Measurements from ENCODE around the gene CDH26. TPM values are rescaled to one million over a fixed set of nuclear protein-coding genes. Genes with fewer than 3 reads are reported as not detected.

Gene CDH26
- total and polyA plus RNA-seq, 10 of the 15 experiments (the other 5 are each of a cell fraction or from before 2014, with no cell fraction given) = 0.03 to 0.19 (median 0.08) TPM; not detected in 4

DNA sequence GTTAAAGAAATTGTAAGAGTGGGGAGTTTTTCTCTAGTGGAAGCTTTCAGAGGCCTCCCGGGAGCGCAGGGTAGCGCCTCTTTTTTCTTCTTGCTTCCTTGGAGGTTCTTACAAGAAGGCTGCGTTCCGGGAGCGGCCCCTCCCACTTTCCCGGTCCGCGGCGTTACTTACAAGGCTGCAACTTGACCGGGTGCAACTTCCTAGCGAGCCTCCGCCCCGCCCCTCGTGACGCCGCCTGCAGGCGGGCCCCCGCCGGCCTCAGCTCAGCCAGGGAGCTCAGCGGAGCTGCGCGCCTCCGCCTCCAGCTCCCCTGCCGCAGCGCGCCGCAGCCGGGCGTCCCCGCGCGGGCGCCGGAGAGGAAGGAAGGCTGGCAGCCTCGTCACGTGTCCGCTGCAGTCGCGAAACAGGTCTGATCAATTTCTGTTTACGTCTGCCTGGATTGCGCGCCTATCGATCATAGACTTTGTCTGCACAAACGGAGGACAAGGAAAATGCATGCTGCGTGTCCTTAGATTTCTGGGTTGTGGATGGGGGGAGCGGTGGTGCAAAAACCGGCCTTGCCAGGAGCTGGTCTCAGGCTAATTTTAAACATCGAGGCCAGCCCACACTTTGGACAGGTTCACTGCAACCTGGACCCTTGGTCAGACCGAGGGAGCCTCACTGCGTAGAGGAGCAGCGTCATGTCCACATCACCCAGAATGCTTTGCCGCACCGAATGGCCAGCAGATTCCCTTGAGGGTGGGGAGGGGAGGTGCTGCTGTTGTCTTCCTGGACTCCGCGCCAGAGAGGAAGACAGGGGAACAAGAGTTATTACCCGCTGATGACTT is 17.9 kb upstream of the CDH26 start, which contains the start of the genes FAM217B and PPP1R3D (continued):
- TF ChIP-seq ATF7 (IDR thresholded peaks at IDR 0.05; ENCODE audit: low read depth) = peak; percentile 29
- peak in 1 of 2 experiments; percentile 31; a peak in 1 of 4 replicates for TF ChIP-seq EP300 (IDR thresholded peaks at IDR 0.05; ENCODE audit: borderline replicate concordance in 1 of 2, control insufficient read depth in 1 of 2, low read depth in 2 of 2, low read length in 2 of 2)
- peak; percentile 63; the same call in 1 of the 2 replicates for TF ChIP-seq FOXK2 (IDR thresholded peaks at IDR 0.05)
- peak; percentile 86 for TF ChIP-seq PML (IDR thresholded peaks at IDR 0.05; ENCODE audit: low read length)
- 0 out of 2 replicates have a peak, but pooled peaks have one; percentile 33 for TF ChIP-seq SIN3A (IDR thresholded peaks at IDR 0.05; ENCODE audit: low read depth, low read length)
- TF ChIP-seq SPI1 (IDR thresholded peaks at IDR 0.05; ENCODE audit: borderline replicate concordance, insufficient read depth, low read depth, low read length) = peak; percentile 17; the same call in 1 of the 2 replicates
- TF ChIP-seq GATAD2B (conservative IDR thresholded peaks at IDR 0.05; ENCODE audit: low read depth) = peak; percentile 61; the same call in 1 of the 2 replicates
- TF ChIP-seq RAD51 (IDR thresholded peaks at IDR 0.05) = peak; percentile 80; the same call in 1 of the 2 replicates
- TF ChIP-seq, protein P1, sequence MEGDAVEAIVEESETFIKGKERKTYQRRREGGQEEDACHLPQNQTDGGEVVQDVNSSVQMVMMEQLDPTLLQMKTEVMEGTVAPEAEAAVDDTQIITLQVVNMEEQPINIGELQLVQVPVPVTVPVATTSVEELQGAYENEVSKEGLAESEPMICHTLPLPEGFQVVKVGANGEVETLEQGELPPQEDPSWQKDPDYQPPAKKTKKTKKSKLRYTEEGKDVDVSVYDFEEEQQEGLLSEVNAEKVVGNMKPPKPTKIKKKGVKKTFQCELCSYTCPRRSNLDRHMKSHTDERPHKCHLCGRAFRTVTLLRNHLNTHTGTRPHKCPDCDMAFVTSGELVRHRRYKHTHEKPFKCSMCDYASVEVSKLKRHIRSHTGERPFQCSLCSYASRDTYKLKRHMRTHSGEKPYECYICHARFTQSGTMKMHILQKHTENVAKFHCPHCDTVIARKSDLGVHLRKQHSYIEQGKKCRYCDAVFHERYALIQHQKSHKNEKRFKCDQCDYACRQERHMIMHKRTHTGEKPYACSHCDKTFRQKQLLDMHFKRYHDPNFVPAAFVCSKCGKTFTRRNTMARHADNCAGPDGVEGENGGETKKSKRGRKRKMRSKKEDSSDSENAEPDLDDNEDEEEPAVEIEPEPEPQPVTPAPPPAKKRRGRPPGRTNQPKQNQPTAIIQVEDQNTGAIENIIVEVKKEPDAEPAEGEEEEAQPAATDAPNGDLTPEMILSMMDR (IDR thresholded peaks at IDR 0.05 in 2 of 3, conservative IDR thresholded peaks at IDR 0.05 in 1 of 3; ENCODE audit: control insufficient read depth in 2 of 3, extremely low read depth in 1 of 3, insufficient read depth in 1 of 3, low read depth in 3 of 3, low read length in 3 of 3) = 0 out of 6 replicates have a peak, but pooled peaks of 1 of the 3 experiments have one; percentile 5
- TF ChIP-seq, protein P2, sequence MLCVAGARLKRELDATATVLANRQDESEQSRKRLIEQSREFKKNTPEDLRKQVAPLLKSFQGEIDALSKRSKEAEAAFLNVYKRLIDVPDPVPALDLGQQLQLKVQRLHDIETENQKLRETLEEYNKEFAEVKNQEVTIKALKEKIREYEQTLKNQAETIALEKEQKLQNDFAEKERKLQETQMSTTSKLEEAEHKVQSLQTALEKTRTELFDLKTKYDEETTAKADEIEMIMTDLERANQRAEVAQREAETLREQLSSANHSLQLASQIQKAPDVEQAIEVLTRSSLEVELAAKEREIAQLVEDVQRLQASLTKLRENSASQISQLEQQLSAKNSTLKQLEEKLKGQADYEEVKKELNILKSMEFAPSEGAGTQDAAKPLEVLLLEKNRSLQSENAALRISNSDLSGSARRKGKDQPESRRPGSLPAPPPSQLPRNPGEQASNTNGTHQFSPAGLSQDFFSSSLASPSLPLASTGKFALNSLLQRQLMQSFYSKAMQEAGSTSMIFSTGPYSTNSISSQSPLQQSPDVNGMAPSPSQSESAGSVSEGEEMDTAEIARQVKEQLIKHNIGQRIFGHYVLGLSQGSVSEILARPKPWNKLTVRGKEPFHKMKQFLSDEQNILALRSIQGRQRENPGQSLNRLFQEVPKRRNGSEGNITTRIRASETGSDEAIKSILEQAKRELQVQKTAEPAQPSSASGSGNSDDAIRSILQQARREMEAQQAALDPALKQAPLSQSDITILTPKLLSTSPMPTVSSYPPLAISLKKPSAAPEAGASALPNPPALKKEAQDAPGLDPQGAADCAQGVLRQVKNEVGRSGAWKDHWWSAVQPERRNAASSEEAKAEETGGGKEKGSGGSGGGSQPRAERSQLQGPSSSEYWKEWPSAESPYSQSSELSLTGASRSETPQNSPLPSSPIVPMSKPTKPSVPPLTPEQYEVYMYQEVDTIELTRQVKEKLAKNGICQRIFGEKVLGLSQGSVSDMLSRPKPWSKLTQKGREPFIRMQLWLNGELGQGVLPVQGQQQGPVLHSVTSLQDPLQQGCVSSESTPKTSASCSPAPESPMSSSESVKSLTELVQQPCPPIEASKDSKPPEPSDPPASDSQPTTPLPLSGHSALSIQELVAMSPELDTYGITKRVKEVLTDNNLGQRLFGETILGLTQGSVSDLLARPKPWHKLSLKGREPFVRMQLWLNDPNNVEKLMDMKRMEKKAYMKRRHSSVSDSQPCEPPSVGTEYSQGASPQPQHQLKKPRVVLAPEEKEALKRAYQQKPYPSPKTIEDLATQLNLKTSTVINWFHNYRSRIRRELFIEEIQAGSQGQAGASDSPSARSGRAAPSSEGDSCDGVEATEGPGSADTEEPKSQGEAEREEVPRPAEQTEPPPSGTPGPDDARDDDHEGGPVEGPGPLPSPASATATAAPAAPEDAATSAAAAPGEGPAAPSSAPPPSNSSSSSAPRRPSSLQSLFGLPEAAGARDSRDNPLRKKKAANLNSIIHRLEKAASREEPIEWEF (IDR thresholded peaks at IDR 0.05; ENCODE audit: insufficient replicate concordance, low read depth, low read length) = peak; percentile 59
- TF ChIP-seq, protein P3, sequence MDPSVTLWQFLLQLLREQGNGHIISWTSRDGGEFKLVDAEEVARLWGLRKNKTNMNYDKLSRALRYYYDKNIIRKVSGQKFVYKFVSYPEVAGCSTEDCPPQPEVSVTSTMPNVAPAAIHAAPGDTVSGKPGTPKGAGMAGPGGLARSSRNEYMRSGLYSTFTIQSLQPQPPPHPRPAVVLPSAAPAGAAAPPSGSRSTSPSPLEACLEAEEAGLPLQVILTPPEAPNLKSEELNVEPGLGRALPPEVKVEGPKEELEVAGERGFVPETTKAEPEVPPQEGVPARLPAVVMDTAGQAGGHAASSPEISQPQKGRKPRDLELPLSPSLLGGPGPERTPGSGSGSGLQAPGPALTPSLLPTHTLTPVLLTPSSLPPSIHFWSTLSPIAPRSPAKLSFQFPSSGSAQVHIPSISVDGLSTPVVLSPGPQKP (IDR thresholded peaks at IDR 0.05; ENCODE audit: low read depth, low read length) = no peak
- TF ChIP-seq, protein P4, sequence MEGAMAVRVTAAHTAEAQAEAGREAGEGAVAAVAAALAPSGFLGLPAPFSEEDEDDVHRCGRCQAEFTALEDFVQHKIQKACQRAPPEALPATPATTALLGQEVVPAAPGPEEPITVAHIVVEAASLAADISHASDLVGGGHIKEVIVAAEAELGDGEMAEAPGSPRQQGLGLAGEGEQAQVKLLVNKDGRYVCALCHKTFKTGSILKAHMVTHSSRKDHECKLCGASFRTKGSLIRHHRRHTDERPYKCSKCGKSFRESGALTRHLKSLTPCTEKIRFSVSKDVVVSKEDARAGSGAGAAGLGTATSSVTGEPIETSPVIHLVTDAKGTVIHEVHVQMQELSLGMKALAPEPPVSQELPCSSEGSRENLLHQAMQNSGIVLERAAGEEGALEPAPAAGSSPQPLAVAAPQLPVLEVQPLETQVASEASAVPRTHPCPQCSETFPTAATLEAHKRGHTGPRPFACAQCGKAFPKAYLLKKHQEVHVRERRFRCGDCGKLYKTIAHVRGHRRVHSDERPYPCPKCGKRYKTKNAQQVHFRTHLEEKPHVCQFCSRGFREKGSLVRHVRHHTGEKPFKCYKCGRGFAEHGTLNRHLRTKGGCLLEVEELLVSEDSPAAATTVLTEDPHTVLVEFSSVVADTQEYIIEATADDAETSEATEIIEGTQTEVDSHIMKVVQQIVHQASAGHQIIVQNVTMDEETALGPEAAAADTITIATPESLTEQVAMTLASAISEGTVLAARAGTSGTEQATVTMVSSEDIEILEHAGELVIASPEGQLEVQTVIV (IDR thresholded peaks at IDR 0.05; ENCODE audit: borderline replicate concordance, partially characterized antibody) = no peak
- TF ChIP-seq MYC (IDR thresholded peaks at IDR 0.05; ENCODE audit: insufficient read depth, insufficient read length, insufficient replicate concordance, low read length, severe bottlenecking) = peak; percentile 41
- peak; percentile 36 for TF ChIP-seq NRF1 (conservative IDR thresholded peaks at IDR 0.05; ENCODE audit: low read depth, low read length)
- 0 out of 2 replicates have a peak, but pooled peaks have one; percentile 7 for TF ChIP-seq TCF12 (IDR thresholded peaks at IDR 0.05; ENCODE audit: low read depth, low read length)
- TF ChIP-seq TARDBP (IDR thresholded peaks at IDR 0.05; ENCODE audit: borderline replicate concordance) = 0 out of 2 replicates have a peak, but pooled peaks have one; percentile 16
